ENCODE data around the gene PYGO2.
A peak's percentile ranks its signal among the peaks of the same experiment; 100 is the strongest.

PYGO2 gene

DNA sequence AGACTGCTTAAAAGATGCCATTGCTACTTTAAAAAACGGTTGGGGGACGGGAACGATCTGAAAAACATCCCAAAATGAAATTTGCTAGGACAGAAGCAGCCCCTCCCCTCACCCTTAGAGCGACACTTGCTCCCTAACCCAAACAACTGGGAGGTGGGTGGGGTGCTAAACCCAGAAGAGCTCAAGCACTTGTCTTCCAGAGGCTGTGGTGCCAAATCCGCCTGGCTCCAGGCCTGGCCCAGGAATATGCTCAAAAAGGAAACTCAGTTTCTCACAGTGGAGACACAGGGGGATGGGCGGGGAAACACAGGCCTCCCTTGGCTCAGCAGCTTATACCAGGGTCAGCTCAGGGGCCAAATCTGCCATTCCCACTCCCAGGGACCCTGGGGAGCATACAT, 5.0 kb downstream of the PYGO2 start:
- no peak for DNase-seq (ENCODE audit: low read depth)
- no peak for TF ChIP-seq POLR2A (IDR thresholded peaks at IDR 0.05; ENCODE audit: extremely low read depth, insufficient read length)
- TF ChIP-seq, protein P1, sequence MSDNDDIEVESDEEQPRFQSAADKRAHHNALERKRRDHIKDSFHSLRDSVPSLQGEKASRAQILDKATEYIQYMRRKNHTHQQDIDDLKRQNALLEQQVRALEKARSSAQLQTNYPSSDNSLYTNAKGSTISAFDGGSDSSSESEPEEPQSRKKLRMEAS (IDR thresholded peaks at IDR 0.05; ENCODE audit: low read depth, low read length), result no peak
- TF ChIP-seq, protein P2, sequence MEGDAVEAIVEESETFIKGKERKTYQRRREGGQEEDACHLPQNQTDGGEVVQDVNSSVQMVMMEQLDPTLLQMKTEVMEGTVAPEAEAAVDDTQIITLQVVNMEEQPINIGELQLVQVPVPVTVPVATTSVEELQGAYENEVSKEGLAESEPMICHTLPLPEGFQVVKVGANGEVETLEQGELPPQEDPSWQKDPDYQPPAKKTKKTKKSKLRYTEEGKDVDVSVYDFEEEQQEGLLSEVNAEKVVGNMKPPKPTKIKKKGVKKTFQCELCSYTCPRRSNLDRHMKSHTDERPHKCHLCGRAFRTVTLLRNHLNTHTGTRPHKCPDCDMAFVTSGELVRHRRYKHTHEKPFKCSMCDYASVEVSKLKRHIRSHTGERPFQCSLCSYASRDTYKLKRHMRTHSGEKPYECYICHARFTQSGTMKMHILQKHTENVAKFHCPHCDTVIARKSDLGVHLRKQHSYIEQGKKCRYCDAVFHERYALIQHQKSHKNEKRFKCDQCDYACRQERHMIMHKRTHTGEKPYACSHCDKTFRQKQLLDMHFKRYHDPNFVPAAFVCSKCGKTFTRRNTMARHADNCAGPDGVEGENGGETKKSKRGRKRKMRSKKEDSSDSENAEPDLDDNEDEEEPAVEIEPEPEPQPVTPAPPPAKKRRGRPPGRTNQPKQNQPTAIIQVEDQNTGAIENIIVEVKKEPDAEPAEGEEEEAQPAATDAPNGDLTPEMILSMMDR (IDR thresholded peaks at IDR 0.05; ENCODE audit: low read depth, low read length), result no peak
- TF ChIP-seq MYC (IDR thresholded peaks at IDR 0.05; ENCODE audit: low read depth, low read length), result no peak
- H3K4me3 ChIP-seq (ENCODE audit: low read depth, low read length), result peak overlapping the region; percentile 79

GRCh38 chr1:154955718-154956543, 5.7 kb downstream of the PYGO2 start, which contains the start of gene PBXIP1:
TSS of gene PBXIP1 (minus strand) at chr1:154956099. CDS start at chr1:154953721, 2,378 bp downstream.
- TF ChIP-seq, protein P1 (IDR thresholded peaks at IDR 0.05; ENCODE audit: low read depth, low read length), result no peak; the same call in 1 of the 2 replicates
- TF ChIP-seq MYC (IDR thresholded peaks at IDR 0.05; ENCODE audit: low read depth, low read length), result no peak
- peak; percentile 47 for TF ChIP-seq POLR2A (IDR thresholded peaks at IDR 0.05; ENCODE audit: extremely low read depth, insufficient read length)
- TF ChIP-seq, protein P2 (IDR thresholded peaks at IDR 0.05; ENCODE audit: low read depth, low read length), result peak; percentile 48
- peak; percentile 90 for DNase-seq (ENCODE audit: low read depth)
- peak within 1 kb of the TSS; percentile 79 for H3K4me3 ChIP-seq (ENCODE audit: low read depth, low read length)

- peak; percentile 27 for DNase-seq (ENCODE audit: low read depth)
- H3K4me3 ChIP-seq (ENCODE audit: low read depth, low read length), result peak overlapping the region; percentile 79
- TF ChIP-seq MYC (IDR thresholded peaks at IDR 0.05; ENCODE audit: low read depth, low read length) (no peak), POLR2A (IDR thresholded peaks at IDR 0.05; ENCODE audit: extremely low read depth, insufficient read length) (no peak)
- TF ChIP-seq, protein P2 (IDR thresholded peaks at IDR 0.05; ENCODE audit: low read depth, low read length), result no peak
- TF ChIP-seq, protein P1 (IDR thresholded peaks at IDR 0.05; ENCODE audit: low read depth, low read length), result no peak
These were observed 6.4 kb downstream of the PYGO2 start for GRCh38 chr1:154955039-154955717.

DNA sequence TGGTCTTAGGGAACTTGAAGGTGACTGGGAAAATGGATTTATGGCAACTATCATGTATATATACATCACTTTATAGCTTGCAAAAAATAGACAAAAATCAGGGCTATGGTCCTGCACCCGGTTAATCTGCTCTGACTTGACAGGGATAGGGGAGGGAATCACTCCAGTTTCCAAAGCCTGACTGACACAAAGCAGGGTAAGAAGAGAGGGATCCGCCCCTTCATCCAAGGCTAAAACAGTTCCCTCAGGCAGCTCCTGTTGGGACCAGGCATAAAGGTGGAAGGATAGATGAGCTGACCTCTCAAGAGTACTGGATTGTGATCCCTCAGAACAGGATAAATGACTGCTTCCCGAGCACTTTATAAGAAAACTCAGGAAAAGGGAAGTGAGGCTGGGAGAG, 7.0 kb downstream of the PYGO2 start:
- DNase-seq (ENCODE audit: low read depth), result no peak

GRCh38 chr1:154953611-154954038, 8.0 kb downstream of the PYGO2 start:
- H3K4me3 ChIP-seq (ENCODE audit: low read depth, low read length), result no peak overlapping the region

More for the DNA sequence above, 7.0 kb downstream of the PYGO2 start:
- no peak overlapping the region for H3K4me3 ChIP-seq (ENCODE audit: low read depth, low read length)
- TF ChIP-seq, protein P1 (IDR thresholded peaks at IDR 0.05; ENCODE audit: low read depth, low read length), result no peak
- TF ChIP-seq, protein P2 (IDR thresholded peaks at IDR 0.05; ENCODE audit: low read depth, low read length), result no peak
- TF ChIP-seq POLR2A (IDR thresholded peaks at IDR 0.05; ENCODE audit: extremely low read depth, insufficient read length) (no peak), MYC (IDR thresholded peaks at IDR 0.05; ENCODE audit: low read depth, low read length) (no peak)

More at GRCh38 chr1:154953611-154954038, 8.0 kb downstream of the PYGO2 start:
- DNase-seq (ENCODE audit: low read depth), result no peak
- TF ChIP-seq POLR2A (IDR thresholded peaks at IDR 0.05; ENCODE audit: extremely low read depth, insufficient read length) (no peak), MYC (IDR thresholded peaks at IDR 0.05; ENCODE audit: low read depth, low read length) (no peak)
- TF ChIP-seq, protein P2 (IDR thresholded peaks at IDR 0.05; ENCODE audit: low read depth, low read length), result no peak
- TF ChIP-seq, protein P1 (IDR thresholded peaks at IDR 0.05; ENCODE audit: low read depth, low read length), result no peak
